DLD1 (cell line): ENCODE results near the gene EPB41L4B.

Experiments
- in situ Hi-C: cut with HindIII; loops from 2 replicates; pipeline ENCODE4 v1.10.0; 2017; ENCODE audit warnings: low sequenced_read_pairs

Gene EPB41L4B

GRCh38 chr9:109321727-109322126, 868 bp upstream of the EPB41L4B start:
- in situ Hi-C loops, result no loop called here

GRCh38 chr9:109320331-109320741, 523 bp downstream of the EPB41L4B start:
- in situ Hi-C loops, result no loop called here

DNA sequence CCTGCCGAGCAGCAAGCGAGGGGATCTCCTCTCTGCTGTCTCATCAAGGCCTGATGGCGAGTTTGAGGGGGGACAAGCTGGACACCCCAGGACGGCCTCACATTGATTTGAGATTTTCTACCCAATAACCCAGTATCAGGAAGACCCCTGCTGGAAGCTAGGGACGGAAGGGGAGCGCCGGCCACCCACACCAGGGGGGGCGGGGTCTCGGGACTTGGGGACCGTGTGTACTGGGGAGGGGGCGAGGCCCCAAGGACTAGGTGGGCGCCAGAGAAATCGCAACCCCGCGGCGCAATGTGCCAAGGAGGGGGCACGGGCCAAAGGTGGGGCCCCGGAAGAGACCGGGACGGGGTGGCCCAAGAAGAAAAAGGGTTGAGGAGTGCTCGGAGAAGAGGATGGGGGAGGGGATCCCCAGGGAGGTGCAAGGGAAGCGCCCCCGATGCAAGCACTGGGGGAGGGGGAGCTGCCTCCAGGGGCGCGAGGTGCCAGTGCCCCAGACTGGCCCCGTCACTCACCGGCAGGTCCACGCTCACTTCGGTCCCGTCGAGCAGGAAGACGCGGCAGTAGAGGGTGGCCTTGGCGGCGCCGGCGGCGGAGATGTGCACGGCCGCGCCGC, 1.1 kb downstream of the EPB41L4B start:
- in situ Hi-C loops, result no loop called here

DNA sequence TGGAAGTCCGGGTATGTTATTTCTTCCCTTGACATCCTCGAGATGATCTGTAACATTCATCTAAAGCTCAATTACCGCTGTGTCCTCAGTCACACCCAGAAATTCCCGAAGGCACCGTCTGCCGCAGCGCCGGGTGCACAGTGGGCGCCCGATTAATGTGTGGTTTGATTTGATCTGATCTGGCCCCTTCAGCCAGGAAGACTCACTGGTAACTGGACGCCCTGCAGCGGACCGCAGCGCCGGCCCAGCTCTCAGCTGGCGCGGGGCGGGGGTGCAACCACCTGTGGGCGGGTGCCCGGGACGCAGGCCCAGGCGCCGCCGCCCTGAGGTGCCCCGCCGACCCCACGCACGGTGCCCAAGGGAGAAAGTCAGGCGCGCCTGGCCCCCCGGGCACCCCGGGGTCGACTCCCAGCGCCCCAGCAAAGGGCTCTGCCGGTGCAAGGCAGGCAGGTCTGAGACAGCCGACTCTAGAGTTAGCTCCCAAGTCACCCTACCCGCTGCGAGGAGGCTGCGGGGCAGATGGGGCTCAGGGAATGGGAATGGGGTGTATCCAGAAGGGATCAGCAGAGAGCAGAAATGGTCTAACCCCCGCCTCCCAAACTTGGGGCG, 1.7 kb downstream of the EPB41L4B start:
- in situ Hi-C loops, result no loop called here

DNA sequence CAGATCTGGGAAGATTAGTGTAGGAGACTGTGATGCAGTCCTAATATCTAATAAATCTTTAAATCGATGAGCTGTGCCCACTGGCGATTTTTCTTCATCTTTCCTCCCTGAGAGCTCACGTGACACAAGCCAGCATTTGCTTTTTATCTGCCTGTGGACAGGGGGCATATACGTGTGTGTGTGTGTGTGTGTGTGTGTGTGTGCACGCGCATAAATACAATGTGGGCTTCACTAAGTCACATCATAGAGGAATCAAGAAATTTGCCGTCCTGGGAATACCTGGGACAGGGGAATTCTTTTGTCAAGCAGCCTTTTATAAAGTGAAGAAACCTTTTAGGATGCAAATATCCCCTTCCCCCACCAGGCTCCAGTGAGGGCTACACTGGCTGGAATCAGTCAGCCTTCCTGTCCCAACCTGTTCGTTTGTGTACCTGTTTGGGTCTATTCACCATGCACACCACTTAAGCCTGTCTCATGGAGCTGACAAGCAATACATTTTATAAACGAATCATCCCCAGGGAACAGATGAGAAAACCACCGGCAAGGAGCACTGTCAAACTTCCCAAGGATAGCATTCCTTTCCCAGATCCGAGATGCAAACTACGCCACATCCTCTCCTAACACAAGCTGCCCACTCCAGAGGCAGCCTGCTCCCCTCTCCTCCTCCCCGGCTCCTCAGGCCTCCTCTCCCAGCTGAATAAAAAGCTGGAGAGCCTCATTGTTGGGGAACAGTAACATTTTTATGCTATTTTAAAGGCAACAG, 2.7 kb downstream of the EPB41L4B start:
- in situ Hi-C loops, result no loop called here

- in situ Hi-C loops, result no loop called here
Observed at GRCh38 chr9:109317311-109317978, 3.4 kb downstream of the EPB41L4B start.

GRCh38 chr9:109316207-109316640, 4.6 kb downstream of the EPB41L4B start:
- in situ Hi-C loops, result no loop called here

DNA sequence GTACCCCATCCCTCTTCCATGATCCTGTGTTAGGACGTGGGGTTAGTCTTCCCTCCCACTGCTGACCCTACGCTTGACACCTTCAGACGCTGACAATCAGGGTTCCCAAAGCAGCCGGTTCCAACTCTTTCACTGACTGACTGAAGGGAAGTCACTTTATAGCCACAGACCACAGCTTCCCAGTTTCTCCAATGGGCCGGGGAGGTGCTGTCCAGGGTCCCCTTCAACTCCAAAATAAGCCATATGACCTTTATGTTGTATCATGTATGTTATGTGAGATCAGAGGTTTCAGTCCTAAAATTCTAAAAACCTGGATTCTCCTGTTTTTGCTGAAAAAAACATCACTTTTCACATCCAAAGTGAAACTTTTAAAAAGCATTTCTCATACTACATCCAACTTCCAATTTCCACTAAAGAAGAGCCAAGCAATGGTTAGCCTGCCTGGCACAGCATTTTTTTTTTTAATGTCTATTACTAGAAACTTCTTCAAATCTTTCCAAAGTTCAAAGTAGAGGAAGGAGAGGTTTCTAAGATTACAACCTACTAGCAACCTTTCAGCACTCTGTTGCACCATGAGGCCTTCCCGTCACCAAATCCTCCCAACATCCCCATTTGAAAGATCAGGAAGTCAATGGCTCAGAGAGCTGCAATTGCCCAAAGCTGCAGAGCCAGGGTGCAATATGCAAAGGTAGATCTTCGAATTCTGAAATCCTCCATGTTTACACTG, 5.2 kb downstream of the EPB41L4B start:
- in situ Hi-C loops, result no loop called here

- in situ Hi-C loops, result no loop called here
Observed at GRCh38 chr9:109314011-109314531, 6.8 kb downstream of the EPB41L4B start.

- in situ Hi-C loops, result no loop called here
Observed at GRCh38 chr9:109313351-109313750, 7.5 kb downstream of the EPB41L4B start.

DNA sequence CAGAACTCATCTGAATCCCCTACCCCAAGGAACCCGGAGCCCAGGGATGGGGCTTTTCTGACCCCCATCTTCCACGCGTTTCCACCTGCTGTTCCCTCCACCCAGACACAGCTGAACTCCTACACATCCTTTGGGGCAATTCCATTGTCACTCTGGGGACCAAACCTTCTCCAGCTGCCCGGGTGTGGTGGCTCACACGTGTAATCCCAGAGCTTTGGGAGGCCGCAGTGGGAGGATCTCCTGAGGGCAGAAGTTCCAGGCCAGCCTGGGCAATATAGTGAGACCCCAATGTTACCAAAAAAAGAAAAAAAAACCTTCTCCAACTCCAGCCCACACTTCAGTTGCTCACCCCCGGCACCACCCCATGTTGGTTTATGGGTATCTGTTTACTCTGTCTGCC, 8.1 kb downstream of the EPB41L4B start:
- in situ Hi-C loops, result no loop called here

DNA sequence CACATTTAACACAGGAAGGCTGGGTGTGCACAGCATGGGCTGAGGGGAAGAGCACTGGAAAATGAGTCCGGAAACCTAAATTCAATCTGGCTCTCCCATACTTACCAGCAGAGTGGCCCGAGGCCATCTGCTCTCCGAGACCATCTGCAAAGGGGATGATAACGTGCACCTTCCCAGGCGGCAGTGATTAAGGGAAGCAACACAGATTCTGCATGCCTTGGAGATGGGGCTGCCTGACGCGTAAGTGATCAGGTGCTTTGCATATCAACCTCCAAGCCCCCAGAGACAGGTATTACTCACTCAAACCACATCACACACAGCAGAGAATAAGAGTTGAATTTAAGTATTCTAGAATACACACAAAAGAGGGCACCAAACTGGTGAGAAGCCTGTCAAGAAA, 9.1 kb downstream of the EPB41L4B start:
- in situ Hi-C loops, result no loop called here

DNA sequence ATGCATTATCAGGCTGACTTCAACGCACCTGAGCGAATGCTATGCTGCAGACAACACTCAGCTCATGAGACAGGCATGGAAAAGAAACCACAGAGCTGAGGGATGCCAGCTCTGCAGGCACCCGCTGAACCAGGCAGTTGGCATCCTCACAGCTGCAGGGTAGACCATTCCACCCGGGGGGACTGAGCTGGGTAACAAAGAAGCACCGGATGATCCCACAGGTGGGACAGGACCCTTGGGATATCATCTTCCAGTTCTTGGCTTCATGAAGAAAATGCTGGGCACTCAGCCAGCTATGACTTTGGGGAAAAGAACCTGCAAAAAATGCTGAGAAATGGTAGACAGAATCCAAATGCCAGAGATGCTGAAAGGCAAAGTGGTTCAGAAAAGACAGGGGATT, 9.6 kb downstream of the EPB41L4B start:
- in situ Hi-C loops, result no loop called here

DNA sequence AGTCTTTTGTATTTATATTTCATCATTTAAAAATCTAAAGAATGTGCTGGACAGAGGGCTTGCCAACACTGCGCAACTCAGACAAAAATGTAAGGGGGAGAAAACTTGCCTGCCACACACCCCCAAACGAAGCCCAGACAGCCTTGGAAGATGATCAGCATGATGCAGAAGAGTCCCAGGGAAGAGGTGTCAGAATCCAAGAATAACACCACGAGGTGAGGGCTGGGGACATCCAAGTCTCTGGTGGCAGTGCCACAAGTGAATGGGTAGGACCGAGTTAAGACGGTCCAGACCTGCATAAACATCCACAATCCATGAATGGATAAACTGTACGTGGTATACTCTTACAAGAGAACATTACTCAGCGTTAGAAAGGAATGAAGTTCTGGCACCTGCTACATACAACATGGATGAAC, 10.4 kb downstream of the EPB41L4B start:
- in situ Hi-C loops, result no loop called here

GRCh38 chr9:109309282-109309681, 11.6 kb downstream of the EPB41L4B start:
- in situ Hi-C loops, result no loop called here

DNA sequence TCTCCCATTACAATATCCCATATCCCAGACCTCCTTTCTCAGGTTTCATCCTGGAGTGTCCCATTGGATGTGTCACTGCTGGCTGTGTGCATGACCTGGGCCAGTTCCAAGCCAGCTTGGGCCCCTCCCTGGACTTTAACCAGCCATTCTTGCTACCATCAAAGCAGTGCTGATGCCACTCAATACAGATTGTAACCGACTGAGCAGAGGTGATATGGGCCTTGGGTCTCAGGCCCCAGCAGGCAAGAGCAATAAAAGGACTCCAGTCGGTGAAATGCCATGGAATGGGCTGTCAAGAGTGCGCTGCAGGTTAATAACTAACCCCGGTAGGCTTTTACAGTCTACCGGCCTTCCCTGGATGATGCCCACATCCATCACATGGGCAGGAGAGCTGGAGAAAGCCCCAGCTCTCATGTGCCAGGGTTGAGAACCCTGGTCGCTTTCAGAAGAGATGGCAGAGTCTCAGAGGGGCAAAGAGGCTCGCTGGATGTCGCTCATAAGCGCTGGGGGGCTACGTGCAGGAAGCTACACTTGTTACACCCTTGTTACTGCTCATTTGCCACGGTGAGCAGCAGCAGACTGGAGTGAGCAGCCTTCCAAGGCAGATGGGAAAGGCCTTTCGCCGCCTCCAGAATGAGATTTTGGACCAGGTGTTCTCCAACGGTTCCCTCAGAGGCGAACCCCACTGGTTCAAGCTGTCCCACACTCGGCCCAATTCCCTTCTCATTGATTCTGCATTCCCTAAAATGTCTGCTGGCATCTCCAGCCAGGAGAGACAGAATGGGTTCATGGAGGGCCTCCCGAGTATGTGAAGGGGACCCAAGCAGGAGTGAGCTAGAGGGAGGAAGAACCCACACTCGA, 13.2 kb downstream of the EPB41L4B start:
- in situ Hi-C loops, result no loop called here

GRCh38 chr9:109305801-109306200, 15.1 kb downstream of the EPB41L4B start:
- in situ Hi-C loops, result no loop called here

DNA sequence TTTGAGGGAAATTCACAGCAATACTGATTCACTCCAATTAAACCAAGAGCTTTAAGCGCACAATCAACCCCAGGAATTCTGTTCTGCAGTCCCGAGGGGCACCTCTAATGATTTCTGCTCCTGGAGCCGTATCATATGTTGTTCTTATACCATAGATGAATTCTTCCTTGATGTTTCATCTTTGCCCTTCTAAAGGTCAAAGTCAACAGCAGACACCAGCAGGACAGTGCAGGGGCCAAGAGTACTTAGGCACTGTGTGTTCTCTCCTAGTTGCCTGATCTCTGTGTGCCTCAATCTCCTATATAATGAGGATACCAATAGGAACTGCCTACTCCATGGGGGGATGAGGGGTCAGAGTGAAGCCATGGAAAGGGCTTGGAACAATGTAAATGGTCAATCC, 16.5 kb downstream of the EPB41L4B start:
- in situ Hi-C loops, result no loop called here

- in situ Hi-C loops, result no loop called here
Observed at GRCh38 chr9:109303900-109304299, 17.0 kb downstream of the EPB41L4B start.

DNA sequence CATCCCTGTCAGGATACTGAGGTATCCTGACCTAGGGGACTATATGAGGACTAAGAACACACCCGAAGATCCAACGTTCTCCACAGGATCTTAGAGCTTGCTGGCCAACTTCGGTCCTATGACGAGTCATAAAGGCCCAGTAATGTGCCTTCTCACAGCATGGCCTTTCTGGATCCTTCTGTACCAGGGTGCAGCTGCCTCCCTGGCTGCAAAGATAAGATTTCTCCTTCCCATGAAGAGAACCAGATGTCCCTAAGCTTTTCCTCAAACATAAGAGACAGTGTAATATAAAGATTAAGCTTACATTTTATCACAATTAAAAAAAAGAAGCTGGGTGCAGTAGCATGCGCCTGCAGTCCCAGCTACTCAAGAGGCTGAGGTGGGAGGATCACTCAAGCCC, 18.3 kb downstream of the EPB41L4B start:
- in situ Hi-C loops, result no loop called here
